Karpas-422 (cell line): ENCODE measurements around the gene ZBTB21. TPM values are rescaled to one million over a fixed set of nuclear protein-coding genes. Genes with fewer than 3 reads are reported as not detected.
"Not testable (repeated sequence)": the region's sequence is repeated elsewhere in the genome, so short reads cannot be mapped to it uniquely, and the experiment has no call there.

Experiments used
- DNase-seq: peaks from one replicate; pipeline ENCODE4 v3.0.0-alpha.2; 2015
- H2AFZ ChIP-seq: fragments of 200-600 bp; sonication (generic); 2 replicates; pipeline ENCODE4 v1.6.1; 2014; ENCODE audit warnings: antibody characterized with exemption, low read length, mixed read lengths
- H3K27ac ChIP-seq: fragments of 200-600 bp; sonication (generic); 2 replicates; pipeline ENCODE4 v1.5.1; 2014; ENCODE audit warnings: mild to moderate bottlenecking, low read length, moderate library complexity
- H3K27me3 ChIP-seq: fragments of 200-600 bp; sonication (generic); 2 replicates; pipeline ENCODE4 v1.6.1; 2014; ENCODE audit warnings: low read length, mixed read lengths
- H3K36me3 ChIP-seq: fragments of 200-600 bp; sonication (generic); 2 replicates; pipeline ENCODE4 v1.6.1; 2014; ENCODE audit warnings: low read length, mixed read lengths; ENCODE audit not compliant: insufficient read depth
- H3K4me1 ChIP-seq: fragments of 200-600 bp; sonication (generic); 2 replicates; pipeline ENCODE4 v1.6.1; 2014; ENCODE audit warnings: mild to moderate bottlenecking, low read length, mixed read lengths
- H3K4me2 ChIP-seq: fragments of 200-600 bp; sonication (generic); 2 replicates; pipeline ENCODE4 v1.6.1; 2014; ENCODE audit warnings: low read length, low read depth, mild to moderate bottlenecking; ENCODE audit not compliant: poor library complexity, severe bottlenecking
- H3K4me3 ChIP-seq: fragments of 200-600 bp; sonication (generic); 2 replicates; pipeline ENCODE4 v1.5.1; 2014; ENCODE audit warnings: mild to moderate bottlenecking, antibody characterized with exemption, low read length, mixed read lengths
- H3K79me2 ChIP-seq: fragments of 200-600 bp; sonication (generic); 2 replicates; pipeline ENCODE4 v1.6.1; 2014; ENCODE audit warnings: mild to moderate bottlenecking, low read length, mixed read lengths
- H3K9ac ChIP-seq: fragments of 200-600 bp; sonication (generic); 2 replicates; pipeline ENCODE4 v1.6.0; 2014; ENCODE audit warnings: low read length
- H3K9me2 ChIP-seq: fragments of 200-600 bp; sonication (generic), shearing (Covaris generic); replicated peaks from 2 replicates; pipeline ENCODE4 v1.6.0; 2014; ENCODE audit warnings: mild to moderate bottlenecking, low read length, moderate library complexity; ENCODE audit not compliant: insufficient read depth
- H3K9me3 ChIP-seq: fragments of 300-700, 200-600 bp; sonication (generic); 2 replicates; pipeline ENCODE4 v1.6.1; 2014; ENCODE audit warnings: low read length, mixed read lengths
- H4K20me1 ChIP-seq: fragments of 200-600 bp; sonication (generic); 2 replicates; pipeline ENCODE4 v1.6.1; 2014; ENCODE audit warnings: mild to moderate bottlenecking, antibody characterized with exemption, low read length, low read depth; ENCODE audit not compliant: insufficient read depth
- total RNA-seq: library from RNA; depleted of rRNA; stranded (reverse); fragments of >200 nt; shearing (Covaris generic); gene quantifications from 2 replicates; pipeline ENCODE4 v1.2.3, GENCODE V29; 2014; ENCODE audit warnings: low replicate concordance

Gene ZBTB21
- total RNA-seq, 1 experiment from 2014 or later = 2.8 TPM

DNA sequence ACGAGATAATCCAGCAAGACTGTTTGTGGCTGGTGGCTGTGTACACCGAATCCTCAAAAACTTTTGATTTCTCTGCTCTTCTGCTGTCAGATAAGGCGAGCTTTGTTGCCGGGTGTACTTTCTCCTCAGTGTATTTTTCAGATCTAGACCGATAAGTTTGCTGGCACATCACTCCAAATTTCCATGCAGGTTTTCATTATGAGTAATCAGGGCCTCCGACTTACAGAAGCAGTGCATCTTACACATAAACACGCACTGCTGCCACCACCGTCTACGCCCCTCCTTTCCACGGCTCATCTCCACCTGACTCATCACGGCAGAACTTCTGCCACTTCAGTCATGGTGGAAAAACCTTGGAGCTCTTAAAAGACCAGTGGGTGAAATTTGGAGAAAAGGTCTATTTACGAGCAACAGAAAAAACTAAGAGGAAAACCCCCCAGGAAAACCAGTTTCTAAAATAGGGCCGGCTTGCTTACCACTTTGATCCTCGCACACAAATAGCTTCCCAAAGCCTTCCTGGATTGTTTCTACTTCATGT, 7.7 kb downstream of the ZBTB21 start:
- H3K36me3 ChIP-seq = no peaks in the 10 kb centered on the region
- DNase-seq = no peak
- no peaks in the 10 kb centered on the region for H3K79me2 ChIP-seq
- no peak overlapping the region for H2AFZ ChIP-seq
- H3K4me3 ChIP-seq = no peak overlapping the region
- H3K4me2 ChIP-seq = no peak overlapping the region
- H3K27ac ChIP-seq = no peak overlapping the region
- peaks cover 17% of the 10 kb centered on the region for H3K4me1 ChIP-seq
- H3K9me3 ChIP-seq = no peaks in the 10 kb centered on the region
- no peaks in the 10 kb centered on the region for H3K9me2 ChIP-seq
- no peaks in the 10 kb centered on the region for H4K20me1 ChIP-seq
- H3K9ac ChIP-seq = no peak overlapping the region
- H3K27me3 ChIP-seq = no peaks in the 10 kb centered on the region

DNA sequence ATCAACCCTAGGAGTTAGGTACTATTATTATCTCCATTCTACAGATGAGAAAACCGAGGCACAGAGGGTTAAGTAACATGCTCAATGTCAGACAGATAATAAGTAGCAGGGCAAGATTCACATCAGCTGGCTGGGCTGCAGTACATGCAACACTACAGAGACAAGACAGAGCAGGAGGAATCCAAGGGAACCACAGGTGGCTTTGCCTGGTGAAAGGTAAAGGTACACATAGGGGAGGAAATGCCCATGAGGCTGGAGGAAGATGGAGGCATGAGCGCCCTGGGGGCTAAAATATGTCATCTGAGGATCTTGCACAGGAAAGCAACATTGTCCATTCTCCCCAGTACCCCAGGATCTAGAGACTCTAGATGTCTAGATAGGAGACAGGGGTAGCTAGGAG, 8.4 kb downstream of the ZBTB21 start:
- H3K9me2 ChIP-seq = no peaks in the 10 kb centered on the region
- H3K4me1 ChIP-seq = peaks cover 10% of the 10 kb centered on the region
- no peaks in the 10 kb centered on the region for H3K36me3 ChIP-seq
- no peak overlapping the region for H3K27ac ChIP-seq
- H3K27me3 ChIP-seq = no peaks in the 10 kb centered on the region
- no peaks in the 10 kb centered on the region for H4K20me1 ChIP-seq
- no peak overlapping the region for H3K9ac ChIP-seq
- DNase-seq = no peak
- no peak overlapping the region for H2AFZ ChIP-seq
- H3K4me2 ChIP-seq = no peak overlapping the region
- no peak overlapping the region for H3K4me3 ChIP-seq
- no peaks in the 10 kb centered on the region for H3K79me2 ChIP-seq
- no peaks in the 10 kb centered on the region for H3K9me3 ChIP-seq

DNA sequence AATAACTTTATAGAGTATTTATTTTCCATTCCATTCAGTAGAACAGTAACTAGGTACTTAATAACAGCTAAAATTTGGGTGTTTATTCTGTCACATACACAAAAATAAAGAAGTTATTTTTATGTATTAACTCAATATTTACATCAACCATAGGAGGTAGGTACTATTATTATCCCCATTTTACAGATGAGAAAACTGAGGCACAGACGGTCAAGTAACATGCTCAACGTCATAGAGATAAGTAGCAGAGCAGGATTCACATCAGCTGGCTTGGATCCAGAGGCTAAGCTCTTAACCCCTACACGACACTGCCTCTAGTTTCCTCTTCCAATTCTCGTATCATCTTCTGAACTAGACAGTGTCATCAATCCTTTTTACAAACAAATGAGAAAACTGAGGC, 9.3 kb downstream of the ZBTB21 start:
- H3K9ac ChIP-seq = no peak overlapping the region
- DNase-seq = no peak
- H3K27me3 ChIP-seq = no peaks in the 10 kb centered on the region
- no peaks in the 10 kb centered on the region for H4K20me1 ChIP-seq
- H3K4me3 ChIP-seq = no peak overlapping the region
- no peaks in the 10 kb centered on the region for H3K36me3 ChIP-seq
- no peaks in the 10 kb centered on the region for H3K79me2 ChIP-seq
- peaks cover 5% of the 10 kb centered on the region; the same call in 1 of the 2 replicates for H3K4me1 ChIP-seq
- no peak overlapping the region for H3K27ac ChIP-seq
- no peaks in the 10 kb centered on the region for H3K9me2 ChIP-seq
- no peak overlapping the region for H3K4me2 ChIP-seq
- no peak overlapping the region for H2AFZ ChIP-seq
- no peaks in the 10 kb centered on the region for H3K9me3 ChIP-seq

DNA sequence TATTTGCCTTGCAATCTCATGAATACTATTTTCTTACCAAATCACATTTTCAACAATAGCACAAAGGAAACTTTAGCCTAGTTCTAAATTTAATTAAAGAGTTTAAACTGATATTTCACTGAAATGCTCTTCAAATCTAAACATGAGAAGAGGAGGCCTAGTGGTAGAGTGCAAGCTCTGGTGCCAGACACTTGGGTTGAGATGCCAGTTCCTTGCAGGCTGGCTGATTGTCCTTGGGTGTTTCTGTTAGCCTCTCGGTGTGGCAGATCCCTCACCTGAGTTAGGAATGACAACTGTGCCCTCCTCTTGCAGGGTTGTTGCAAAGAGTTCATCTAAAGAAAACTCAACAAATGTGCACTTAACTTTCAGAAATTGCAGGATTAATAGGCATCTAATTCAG, 12.5 kb downstream of the ZBTB21 start:
- H3K4me3 ChIP-seq = no peak overlapping the region
- H3K4me2 ChIP-seq = no peak overlapping the region
- H3K4me1 ChIP-seq = peaks cover 8% of the 10 kb centered on the region; the same call in 1 of the 2 replicates
- H3K27ac ChIP-seq = no peak overlapping the region
- H3K9ac ChIP-seq = no peak overlapping the region
- H4K20me1 ChIP-seq = no peaks in the 10 kb centered on the region
- H3K36me3 ChIP-seq = no peaks in the 10 kb centered on the region
- no peaks in the 10 kb centered on the region for H3K79me2 ChIP-seq
- H3K9me2 ChIP-seq = no peaks in the 10 kb centered on the region
- DNase-seq = no peak
- no peaks in the 10 kb centered on the region for H3K9me3 ChIP-seq
- H2AFZ ChIP-seq = no peak overlapping the region
- no peaks in the 10 kb centered on the region for H3K27me3 ChIP-seq

DNA sequence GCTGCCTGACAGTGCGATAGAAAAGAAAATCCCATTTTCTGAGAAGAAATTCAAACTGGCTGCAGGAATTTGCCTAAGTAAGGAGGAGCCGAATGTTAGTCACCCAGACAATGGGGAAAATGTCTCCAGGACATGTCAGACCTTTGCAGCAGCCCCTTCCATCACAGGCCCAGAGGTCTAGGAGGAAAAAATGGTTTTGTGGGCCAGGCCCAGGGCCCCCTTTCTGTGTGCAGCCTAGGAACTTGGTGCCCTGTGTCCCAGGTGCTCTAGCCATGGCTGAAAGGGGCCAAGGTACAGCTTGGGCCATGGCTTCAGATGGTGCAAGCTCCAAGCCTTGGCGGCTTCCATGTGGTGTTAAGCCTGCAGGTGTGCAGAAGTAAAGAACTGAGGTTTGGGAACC, 14.6 kb downstream of the ZBTB21 start:
- Histone ChIP-seq H3K27me3 (no peaks in the 10 kb centered on the region), H3K9ac (no peak overlapping the region), H3K27ac (no peak overlapping the region), H3K9me2 (no peaks in the 10 kb centered on the region), H4K20me1 (no peaks in the 10 kb centered on the region), H3K79me2 (no peaks in the 10 kb centered on the region), H2AFZ (no peak overlapping the region), H3K4me3 (no peak overlapping the region), H3K4me1 (peaks cover 8% of the 10 kb centered on the region; the same call in 1 of the 2 replicates), H3K4me2 (no peak overlapping the region), H3K9me3 (no peaks in the 10 kb centered on the region), H3K36me3 (no peaks in the 10 kb centered on the region)
- no peak for DNase-seq

DNA sequence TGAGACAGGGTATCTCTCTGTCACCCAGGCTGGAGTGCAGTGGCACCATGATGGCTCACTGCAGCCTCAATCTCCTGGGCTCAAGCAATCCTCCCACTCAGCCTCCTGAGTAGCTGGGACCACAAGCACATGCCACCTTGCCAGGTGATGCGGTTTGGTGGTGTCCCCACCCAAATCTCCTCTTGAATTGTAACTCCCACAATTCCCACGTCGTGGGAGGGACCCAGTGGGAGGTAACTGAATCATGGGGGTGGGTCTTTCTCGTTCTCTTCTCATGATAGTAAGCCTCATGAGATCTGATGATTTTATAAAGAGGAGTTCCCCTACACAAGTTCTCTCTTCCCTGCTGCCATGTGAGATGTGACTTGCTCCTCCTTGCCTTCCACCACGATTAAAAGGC, 15.5 kb downstream of the ZBTB21 start:
- not testable (repeated sequence) for DNase-seq, H3K4me3 ChIP-seq, H4K20me1 ChIP-seq, H3K9ac ChIP-seq, H3K4me2 ChIP-seq, H3K4me1 ChIP-seq, H2AFZ ChIP-seq, H3K27ac ChIP-seq, H3K79me2 ChIP-seq, H3K9me3 ChIP-seq, H3K27me3 ChIP-seq, H3K9me2 ChIP-seq, H3K36me3 ChIP-seq

DNA sequence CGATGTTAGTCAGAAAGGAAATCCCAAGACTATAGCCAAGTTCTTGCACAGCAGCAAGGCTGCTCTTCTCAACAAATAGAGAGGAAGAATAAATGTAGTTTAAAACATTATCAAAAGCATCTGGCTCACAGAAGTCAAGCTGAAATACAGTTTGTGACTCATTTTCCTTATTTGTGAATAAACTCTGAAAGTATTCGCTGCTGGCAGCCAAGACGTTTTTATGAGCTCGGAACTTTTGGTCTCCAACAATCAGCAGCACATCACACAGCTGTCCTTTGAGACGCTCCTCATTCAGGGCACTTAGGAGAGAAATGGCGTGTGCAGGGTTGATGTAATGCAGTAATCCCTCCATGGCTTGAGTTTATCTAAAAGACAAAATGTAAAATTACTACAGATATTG, 16.4 kb downstream of the ZBTB21 start:
- H3K79me2 ChIP-seq = no peaks in the 10 kb centered on the region
- H3K9me2 ChIP-seq = no peaks in the 10 kb centered on the region
- no peak overlapping the region for H3K4me2 ChIP-seq
- no peaks in the 10 kb centered on the region for H3K36me3 ChIP-seq
- H3K9me3 ChIP-seq = no peaks in the 10 kb centered on the region
- DNase-seq = no peak
- peaks cover 3% of the 10 kb centered on the region; the same call in 1 of the 2 replicates for H3K4me1 ChIP-seq
- H3K4me3 ChIP-seq = no peak overlapping the region
- H2AFZ ChIP-seq = no peak overlapping the region
- H3K27me3 ChIP-seq = no peaks in the 10 kb centered on the region
- no peak overlapping the region for H3K27ac ChIP-seq
- no peak overlapping the region for H3K9ac ChIP-seq
- no peaks in the 10 kb centered on the region for H4K20me1 ChIP-seq

DNA sequence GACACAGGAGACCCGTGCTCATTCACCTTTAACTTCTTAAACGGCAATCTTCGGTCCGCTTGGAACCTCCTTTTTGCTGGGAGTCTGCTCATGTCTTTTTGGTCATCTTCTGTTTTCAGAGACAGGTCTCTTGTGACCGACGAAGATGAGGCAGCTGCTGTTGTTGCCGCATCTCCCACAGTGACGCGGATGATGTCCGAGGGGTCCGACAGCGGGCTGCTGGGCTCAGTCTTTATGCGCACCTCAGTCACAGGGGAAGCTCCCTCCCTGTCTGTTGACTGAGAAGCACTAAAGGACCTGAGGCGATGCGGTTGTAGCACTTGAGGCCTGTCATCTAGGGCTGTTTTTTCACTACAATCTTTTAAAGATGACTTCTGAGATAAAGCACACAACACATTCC, 17.6 kb downstream of the ZBTB21 start:
- Histone ChIP-seq H3K4me1 (0 out of 2 replicates have a peak, but pooled peaks cover 3% of the 10 kb centered on the region), H3K9ac (no peak overlapping the region), H3K27ac (no peak overlapping the region), H3K4me3 (no peak overlapping the region), H3K79me2 (no peaks in the 10 kb centered on the region), H2AFZ (no peak overlapping the region), H3K27me3 (no peaks in the 10 kb centered on the region), H3K36me3 (no peaks in the 10 kb centered on the region), H4K20me1 (no peaks in the 10 kb centered on the region), H3K9me3 (no peaks in the 10 kb centered on the region), H3K9me2 (no peaks in the 10 kb centered on the region), H3K4me2 (no peak overlapping the region)
- no peak for DNase-seq

DNA sequence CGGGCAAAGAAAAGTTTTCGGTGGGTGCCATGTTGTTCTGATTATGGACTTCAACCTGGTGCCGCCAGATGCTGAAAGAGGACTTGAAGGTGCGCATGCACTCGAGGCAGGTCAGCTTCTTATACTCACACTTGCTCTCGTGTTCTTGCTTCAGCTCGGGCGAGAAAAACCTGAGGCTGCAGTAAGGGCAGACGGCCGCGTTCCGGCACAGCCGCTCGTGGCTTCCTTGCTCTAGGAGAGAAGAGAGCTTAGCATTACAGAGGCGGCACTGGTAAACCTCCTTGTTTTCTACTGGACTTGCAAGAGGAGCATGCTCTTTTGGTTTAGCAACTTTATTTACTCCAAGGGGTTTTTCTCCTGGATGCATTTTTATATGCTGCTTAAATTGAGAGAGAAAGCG, 18.5 kb downstream of the ZBTB21 start:
- Histone ChIP-seq H3K9me3 (no peaks in the 10 kb centered on the region), H3K27me3 (no peaks in the 10 kb centered on the region), H3K9ac (no peak overlapping the region), H3K4me1 (0 out of 2 replicates have a peak, but pooled peaks cover 3% of the 10 kb centered on the region), H3K27ac (no peak overlapping the region), H3K36me3 (no peaks in the 10 kb centered on the region), H3K4me2 (no peak overlapping the region), H4K20me1 (no peaks in the 10 kb centered on the region), H3K4me3 (no peak overlapping the region), H3K79me2 (no peaks in the 10 kb centered on the region), H2AFZ (no peak overlapping the region), H3K9me2 (no peaks in the 10 kb centered on the region)
- no peak for DNase-seq
